ENCODE results near the gene PLXNA4. TPM values are rescaled to one million over a fixed set of nuclear protein-coding genes. Genes with fewer than 3 reads are reported as not detected.

PLXNA4 gene
- total and polyA plus RNA-seq, 8 donors, result 0.15 to 12.8 (median 1.6) TPM

GRCh38 chr7:132102391-132102790, 473.9 kb downstream of the PLXNA4 start:
- TF ChIP-seq POLR2AphosphoS5 (IDR thresholded peaks at IDR 0.05) (no peak), POLR2A (IDR thresholded peaks at IDR 0.05) (no peak), EP300 (IDR thresholded peaks at IDR 0.05) (no peak)
- TF ChIP-seq, protein P1, sequence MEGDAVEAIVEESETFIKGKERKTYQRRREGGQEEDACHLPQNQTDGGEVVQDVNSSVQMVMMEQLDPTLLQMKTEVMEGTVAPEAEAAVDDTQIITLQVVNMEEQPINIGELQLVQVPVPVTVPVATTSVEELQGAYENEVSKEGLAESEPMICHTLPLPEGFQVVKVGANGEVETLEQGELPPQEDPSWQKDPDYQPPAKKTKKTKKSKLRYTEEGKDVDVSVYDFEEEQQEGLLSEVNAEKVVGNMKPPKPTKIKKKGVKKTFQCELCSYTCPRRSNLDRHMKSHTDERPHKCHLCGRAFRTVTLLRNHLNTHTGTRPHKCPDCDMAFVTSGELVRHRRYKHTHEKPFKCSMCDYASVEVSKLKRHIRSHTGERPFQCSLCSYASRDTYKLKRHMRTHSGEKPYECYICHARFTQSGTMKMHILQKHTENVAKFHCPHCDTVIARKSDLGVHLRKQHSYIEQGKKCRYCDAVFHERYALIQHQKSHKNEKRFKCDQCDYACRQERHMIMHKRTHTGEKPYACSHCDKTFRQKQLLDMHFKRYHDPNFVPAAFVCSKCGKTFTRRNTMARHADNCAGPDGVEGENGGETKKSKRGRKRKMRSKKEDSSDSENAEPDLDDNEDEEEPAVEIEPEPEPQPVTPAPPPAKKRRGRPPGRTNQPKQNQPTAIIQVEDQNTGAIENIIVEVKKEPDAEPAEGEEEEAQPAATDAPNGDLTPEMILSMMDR (IDR thresholded peaks at IDR 0.05), result no peak
- DNase-seq, result no peak
- 82 to 96% (median 94%) methylated on average over 5 to 10 of the region's 10 CpGs for WGBS, 5 donors
- Histone ChIP-seq H3K27ac (no peak overlapping the region), H3K4me1 (no peaks in the 10 kb centered on the region), H3K36me3 (no peaks in the 10 kb centered on the region), H3K27me3 (no peaks in the 10 kb centered on the region), H3K9me3 (no peaks in the 10 kb centered on the region), H3K4me3 (no peak overlapping the region)
- intact Hi-C loops (cut with DNase I; ENCODE audit: low total_unique reads), result no loop called here

- intact Hi-C loops (cut with DNase I; ENCODE audit: low total_unique reads), result no loop called here
- Histone ChIP-seq H3K4me1 (no peaks in the 10 kb centered on the region), H3K4me3 (no peak overlapping the region), H3K27ac (no peak overlapping the region), H3K9me3 (no peaks in the 10 kb centered on the region), H3K27me3 (no peaks in the 10 kb centered on the region), H3K36me3 (no peaks in the 10 kb centered on the region)
- no peak for TF ChIP-seq POLR2A (IDR thresholded peaks at IDR 0.05)
- TF ChIP-seq POLR2AphosphoS5 (IDR thresholded peaks at IDR 0.05), result no peak
- no peak for TF ChIP-seq EP300 (IDR thresholded peaks at IDR 0.05)
- TF ChIP-seq, protein P1 (IDR thresholded peaks at IDR 0.05), result no peak
- WGBS, 5 donors, result 87 to 95% (median 92%) methylated on average over 6 of the region's 6 CpGs
- DNase-seq, result no peak
Measured at GRCh38 chr7:132100981-132101380, 475.3 kb downstream of the PLXNA4 start.

DNA sequence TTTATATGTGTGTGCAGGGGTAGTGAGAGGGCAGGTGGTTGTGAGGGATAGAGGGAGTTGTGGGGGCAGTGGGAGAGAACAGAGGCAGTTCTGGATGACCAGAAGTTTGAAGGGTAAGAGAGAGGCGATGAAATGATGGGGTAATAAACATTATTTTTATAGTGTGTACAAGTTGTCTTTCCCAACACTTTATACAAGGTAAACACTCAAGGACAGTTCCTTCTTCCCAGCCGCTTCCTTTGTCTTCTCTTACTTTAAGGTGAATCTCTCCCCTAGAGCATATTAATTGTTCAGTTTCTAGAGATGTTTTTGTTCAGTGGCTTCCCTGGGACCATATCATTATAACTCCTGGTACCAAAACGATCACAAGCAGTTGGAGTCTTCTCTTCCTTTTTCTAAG, 475.8 kb downstream of the PLXNA4 start:
- no peak for DNase-seq
- TF ChIP-seq POLR2A (IDR thresholded peaks at IDR 0.05) (no peak), POLR2AphosphoS5 (IDR thresholded peaks at IDR 0.05) (no peak), EP300 (IDR thresholded peaks at IDR 0.05) (no peak)
- TF ChIP-seq, protein P1 (IDR thresholded peaks at IDR 0.05), result no peak
- no peaks in the 10 kb centered on the region for H3K27me3 ChIP-seq
- no peak overlapping the region for H3K27ac ChIP-seq
- H3K36me3 ChIP-seq, result no peaks in the 10 kb centered on the region
- H3K4me3 ChIP-seq, result no peak overlapping the region
- 84 to 96% (median 91%) methylated on average over 3 of the region's 3 CpGs for WGBS, 5 donors
- H3K9me3 ChIP-seq, result no peaks in the 10 kb centered on the region
- H3K4me1 ChIP-seq, result no peaks in the 10 kb centered on the region
- intact Hi-C loops (cut with DNase I; ENCODE audit: low total_unique reads), result no loop called here

GRCh38 chr7:132099163-132099562, 477.1 kb downstream of the PLXNA4 start:
- Histone ChIP-seq H3K9me3 (no peaks in the 10 kb centered on the region), H3K27me3 (peaks cover 0 to 3% (median 0%) of the 10 kb centered on the region in 3 donors), H3K4me1 (no peaks in the 10 kb centered on the region), H3K27ac (no peak overlapping the region), H3K36me3 (no peaks in the 10 kb centered on the region), H3K4me3 (no peak overlapping the region)
- no peak for TF ChIP-seq POLR2AphosphoS5 (IDR thresholded peaks at IDR 0.05)
- TF ChIP-seq, protein P1 (IDR thresholded peaks at IDR 0.05), result no peak
- TF ChIP-seq POLR2A (IDR thresholded peaks at IDR 0.05), result no peak
- no peak for TF ChIP-seq EP300 (IDR thresholded peaks at IDR 0.05)
- 87 to 91% (median 89%) methylated on average over 2 of the region's 2 CpGs for WGBS, 5 donors
- DNase-seq, result no peak
- intact Hi-C loops (cut with DNase I; ENCODE audit: low total_unique reads), result no loop called here

Measured in stomach (tissue), 9 donors.